MM.1S (cell line): ENCODE results near the gene ZNF287.
"Not testable (repeated sequence)": the region's sequence is repeated elsewhere in the genome, so short reads cannot be mapped to it uniquely, and the experiment has no call there.

Source experiments
- DNase-seq: peaks from one replicate; pipeline ENCODE4 v3.0.0-alpha.2; 2015
- H2AFZ ChIP-seq: fragments of 300-600 bp; sonication (generic); 2 replicates; pipeline ENCODE4 v1.6.0; 2016; ENCODE audit warnings: antibody characterized with exemption, low read length
- H3F3A ChIP-seq: fragments of 300-600 bp; sonication (generic); 2 replicates; pipeline ENCODE4 v1.6.1; 2016; ENCODE audit warnings: mild to moderate bottlenecking, antibody characterized with exemption, low read length, moderate library complexity, mixed read lengths; ENCODE audit not compliant: insufficient read depth
- H3K27ac ChIP-seq: fragments of 300-600 bp; sonication (generic); 2 replicates; pipeline ENCODE4 v1.5.1; 2016; ENCODE audit warnings: mild to moderate bottlenecking, low read length
- H3K27me3 ChIP-seq: fragments of 300-600 bp; sonication (generic); replicated peaks from 2 replicates; pipeline ENCODE4 v1.6.0; 2016; ENCODE audit warnings: low read length; ENCODE audit not compliant: insufficient read depth
- H3K36me3 ChIP-seq: fragments of 300-600 bp; sonication (generic); replicated peaks from 2 replicates; pipeline ENCODE4 v1.6.1; 2016; ENCODE audit warnings: mild to moderate bottlenecking, low read length, mixed read lengths; ENCODE audit not compliant: insufficient read depth
- H3K4me1 ChIP-seq: fragments of 300-600 bp; sonication (generic); 2 replicates; pipeline ENCODE4 v1.6.1; 2016; ENCODE audit warnings: low read length, mixed read lengths
- H3K4me2 ChIP-seq: fragments of 300-600 bp; sonication (generic); 2 replicates; pipeline ENCODE4 v1.6.0; 2016; ENCODE audit warnings: low read depth, low read length
- H3K4me3 ChIP-seq: fragments of 300-600 bp; sonication (generic); 2 replicates; pipeline ENCODE4 v1.5.1; 2016; ENCODE audit warnings: low read length, mixed read lengths
- H3K79me2 ChIP-seq: fragments of 300-600 bp; sonication (generic); 2 replicates; pipeline ENCODE4 v1.6.1; 2016; ENCODE audit warnings: mixed run types, low read length, mixed read lengths
- H3K9ac ChIP-seq: fragments of 300-600 bp; sonication (generic); 2 replicates; pipeline ENCODE4 v1.6.1; 2016; ENCODE audit warnings: low read length, mixed read lengths
- H3K9me2 ChIP-seq: fragments of 300-600 bp; sonication (generic); replicated peaks from 2 replicates; pipeline ENCODE4 v1.6.1; 2016; ENCODE audit warnings: mild to moderate bottlenecking, low read length, mixed read lengths; ENCODE audit not compliant: insufficient read depth
- H3K9me3 ChIP-seq: fragments of 300-600 bp; sonication (generic); replicated peaks from 2 replicates; pipeline ENCODE4 v1.6.1; 2016; ENCODE audit warnings: mild to moderate bottlenecking, low read length, mixed read lengths; ENCODE audit not compliant: insufficient read depth
- H4K20me1 ChIP-seq: fragments of 300-600 bp; sonication (generic); 2 replicates; pipeline ENCODE4 v1.6.1; 2016; ENCODE audit warnings: mild to moderate bottlenecking, low read length, moderate library complexity, mixed read lengths; ENCODE audit not compliant: insufficient read depth
- EZH2 ChIP-seq: fragments of 300-600 bp; sonication (generic); optimal IDR thresholded peaks from 2 replicates; pipeline ENCODE3; 2017; ENCODE audit warnings: low read depth, mild to moderate bottlenecking, antibody characterized with exemption, low read length, mixed read lengths
- EZH2phosphoT487 ChIP-seq: fragments of 300-600 bp; sonication (generic); IDR thresholded peaks from 2 replicates; pipeline ENCODE4 v1.6.1; 2018; ENCODE audit warnings: antibody characterized with exemption, low read length
- TF ChIP-seq, protein P1 (sequence below): fragments of 300-600 bp; sonication (generic); IDR thresholded peaks from 2 replicates; pipeline ENCODE4 v1.5.1; 2016; ENCODE audit warnings: antibody characterized with exemption, low read length, mixed read lengths

ZNF287 gene

DNA sequence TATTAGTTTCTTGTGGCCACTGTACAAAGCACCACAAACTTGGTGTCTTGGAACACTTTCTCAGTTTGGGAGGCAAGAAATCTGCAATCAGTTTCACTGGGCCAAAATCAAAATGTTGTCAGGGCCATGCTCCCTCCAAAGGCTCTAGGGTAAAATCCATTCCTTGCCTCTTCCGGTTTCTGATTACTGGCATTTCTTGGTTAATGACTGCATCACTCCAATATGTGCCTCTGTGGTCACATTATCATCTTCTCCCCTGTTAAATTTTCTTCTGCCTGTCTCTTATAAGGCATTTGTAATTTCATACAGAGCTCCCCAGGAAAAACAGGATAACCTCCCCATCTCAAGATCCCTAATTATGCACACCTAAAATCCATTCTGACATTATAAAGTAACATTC is 34.8 kb downstream of the ZNF287 start:
- DNase-seq = no peak
- Histone ChIP-seq H3K4me2 (no peak overlapping the region), H3K27ac (no peak overlapping the region), H3F3A (peaks cover 4% of the 10 kb centered on the region; the same call in 1 of the 2 replicates), H4K20me1 (no peaks in the 10 kb centered on the region), H3K4me3 (no peak overlapping the region), H3K36me3 (no peaks in the 10 kb centered on the region), H2AFZ (no peak overlapping the region), H3K9ac (no peak overlapping the region), H3K79me2 (no peaks in the 10 kb centered on the region), H3K9me3 (no peaks in the 10 kb centered on the region), H3K27me3 (peaks cover 16% of the 10 kb centered on the region; the same call in 1 of the 2 replicates), H3K4me1 (peaks cover 2% of the 10 kb centered on the region; the same call in 1 of the 2 replicates), H3K9me2 (no peaks in the 10 kb centered on the region)
- TF ChIP-seq, protein P1, sequence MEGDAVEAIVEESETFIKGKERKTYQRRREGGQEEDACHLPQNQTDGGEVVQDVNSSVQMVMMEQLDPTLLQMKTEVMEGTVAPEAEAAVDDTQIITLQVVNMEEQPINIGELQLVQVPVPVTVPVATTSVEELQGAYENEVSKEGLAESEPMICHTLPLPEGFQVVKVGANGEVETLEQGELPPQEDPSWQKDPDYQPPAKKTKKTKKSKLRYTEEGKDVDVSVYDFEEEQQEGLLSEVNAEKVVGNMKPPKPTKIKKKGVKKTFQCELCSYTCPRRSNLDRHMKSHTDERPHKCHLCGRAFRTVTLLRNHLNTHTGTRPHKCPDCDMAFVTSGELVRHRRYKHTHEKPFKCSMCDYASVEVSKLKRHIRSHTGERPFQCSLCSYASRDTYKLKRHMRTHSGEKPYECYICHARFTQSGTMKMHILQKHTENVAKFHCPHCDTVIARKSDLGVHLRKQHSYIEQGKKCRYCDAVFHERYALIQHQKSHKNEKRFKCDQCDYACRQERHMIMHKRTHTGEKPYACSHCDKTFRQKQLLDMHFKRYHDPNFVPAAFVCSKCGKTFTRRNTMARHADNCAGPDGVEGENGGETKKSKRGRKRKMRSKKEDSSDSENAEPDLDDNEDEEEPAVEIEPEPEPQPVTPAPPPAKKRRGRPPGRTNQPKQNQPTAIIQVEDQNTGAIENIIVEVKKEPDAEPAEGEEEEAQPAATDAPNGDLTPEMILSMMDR = no peak
- no peak for TF ChIP-seq EZH2phosphoT487

DNA sequence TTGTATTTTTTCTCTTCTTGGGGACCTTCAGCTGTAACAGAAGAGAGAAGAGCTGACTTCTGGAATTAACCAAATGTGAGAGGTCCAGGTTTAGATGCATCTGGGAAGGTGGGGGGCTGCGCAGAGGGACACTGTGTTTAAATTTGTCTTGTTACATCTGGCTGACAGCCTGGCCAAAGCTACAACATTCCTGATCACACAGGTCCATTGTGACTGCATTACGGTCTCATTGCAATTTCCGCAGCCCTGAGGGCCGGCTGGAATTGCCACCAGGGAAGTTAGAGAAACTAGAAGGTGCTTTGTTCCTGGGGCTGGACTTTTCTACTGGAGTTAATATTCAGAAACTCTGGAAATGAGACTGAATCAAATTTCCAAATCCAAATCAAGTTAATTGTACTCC is 39.1 kb downstream of the ZNF287 start:
- TF ChIP-seq, protein P1 = no peak
- TF ChIP-seq EZH2 = no peak
- TF ChIP-seq EZH2phosphoT487 = no peak
- no peak for DNase-seq

DNA sequence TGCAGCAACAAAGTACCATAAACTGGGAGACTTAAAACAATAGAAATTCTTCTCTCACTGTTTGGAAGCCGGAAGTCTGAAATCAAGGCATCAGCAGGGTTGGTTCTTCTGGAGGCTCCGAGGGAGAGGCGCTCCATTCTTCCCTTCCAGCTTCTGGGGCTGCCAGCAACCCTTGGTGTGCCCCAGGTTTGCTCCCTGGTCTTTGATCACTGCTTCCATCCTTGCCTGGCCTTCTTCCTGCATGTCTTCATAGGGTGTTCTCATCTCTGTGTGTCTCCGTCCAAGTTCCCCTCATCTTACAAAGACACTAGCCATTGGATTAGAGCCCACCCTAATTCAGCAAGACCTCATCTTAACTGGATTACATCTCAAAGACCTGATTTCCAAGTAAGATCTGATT is 41.7 kb downstream of the ZNF287 start:
- H3F3A ChIP-seq = no peaks in the 10 kb centered on the region
- no peaks in the 10 kb centered on the region for H3K9me2 ChIP-seq
- no peak overlapping the region for H3K27ac ChIP-seq
- no peaks in the 10 kb centered on the region for H3K36me3 ChIP-seq
- H3K4me3 ChIP-seq = no peak overlapping the region
- H3K27me3 ChIP-seq = peaks cover 33% of the 10 kb centered on the region; the same call in 1 of the 2 replicates
- H2AFZ ChIP-seq = no peak overlapping the region
- no peaks in the 10 kb centered on the region for H3K9me3 ChIP-seq
- no peak overlapping the region for H3K9ac ChIP-seq
- H3K79me2 ChIP-seq = no peaks in the 10 kb centered on the region
- no peak for DNase-seq
- no peaks in the 10 kb centered on the region for H4K20me1 ChIP-seq
- H3K4me1 ChIP-seq = no peaks in the 10 kb centered on the region
- no peak overlapping the region for H3K4me2 ChIP-seq
- no peak for TF ChIP-seq EZH2phosphoT487
- TF ChIP-seq EZH2 = no peak
- TF ChIP-seq, protein P1 = no peak

More for the DNA sequence above, 39.1 kb downstream of the ZNF287 start:
- H3K9me2 ChIP-seq = no peaks in the 10 kb centered on the region
- no peak overlapping the region for H3K9ac ChIP-seq
- H3F3A ChIP-seq = no peaks in the 10 kb centered on the region
- no peaks in the 10 kb centered on the region for H3K9me3 ChIP-seq
- H3K36me3 ChIP-seq = no peaks in the 10 kb centered on the region
- H3K4me3 ChIP-seq = no peak overlapping the region
- no peak overlapping the region for H3K27ac ChIP-seq
- H3K4me2 ChIP-seq = no peak overlapping the region
- no peaks in the 10 kb centered on the region for H3K4me1 ChIP-seq
- no peaks in the 10 kb centered on the region for H3K79me2 ChIP-seq
- no peak overlapping the region for H2AFZ ChIP-seq
- H4K20me1 ChIP-seq = no peaks in the 10 kb centered on the region
- H3K27me3 ChIP-seq = peaks cover 33% of the 10 kb centered on the region; the same call in 1 of the 2 replicates

DNA sequence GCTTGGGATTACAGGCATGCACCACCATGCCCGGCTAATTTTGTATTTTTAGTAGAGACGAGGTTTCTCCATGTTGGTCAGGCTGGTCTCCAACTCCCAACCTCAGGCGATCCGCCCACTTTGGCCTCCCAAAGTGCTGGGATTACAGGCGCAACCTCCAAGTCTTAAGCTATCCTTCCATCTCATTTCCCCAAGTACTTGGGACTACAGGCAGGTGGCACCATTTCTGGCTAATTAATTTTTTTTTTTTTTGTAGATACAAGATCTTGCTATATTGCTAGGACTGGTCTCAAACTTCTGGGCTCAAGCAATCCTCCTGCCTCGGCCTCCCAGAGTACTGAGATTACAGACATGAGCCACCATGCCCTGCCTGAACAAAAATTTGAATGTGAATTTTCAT is 43.4 kb downstream of the ZNF287 start:
- H3K9me3 ChIP-seq, H3K4me3 ChIP-seq, H2AFZ ChIP-seq, H3K4me1 ChIP-seq, H3K79me2 ChIP-seq, H4K20me1 ChIP-seq, H3K36me3 ChIP-seq, DNase-seq, H3K9me2 ChIP-seq, H3K9ac ChIP-seq, H3K4me2 ChIP-seq, H3F3A ChIP-seq, H3K27ac ChIP-seq: not testable (repeated sequence)
- H3K27me3 ChIP-seq = peaks cover 29% of the 10 kb centered on the region; the same call in 1 of the 2 replicates
